ENCODE data around the gene RTN4IP1.
"Not testable (repeated sequence)": the region's sequence is repeated elsewhere in the genome, so short reads cannot be mapped to it uniquely, and the experiment has no call there.

Gene RTN4IP1

GRCh38 chr6:106627760-106628159 lies 1.5 kb downstream of the RTN4IP1 start:
- not testable (repeated sequence) for DNase-seq

DNA sequence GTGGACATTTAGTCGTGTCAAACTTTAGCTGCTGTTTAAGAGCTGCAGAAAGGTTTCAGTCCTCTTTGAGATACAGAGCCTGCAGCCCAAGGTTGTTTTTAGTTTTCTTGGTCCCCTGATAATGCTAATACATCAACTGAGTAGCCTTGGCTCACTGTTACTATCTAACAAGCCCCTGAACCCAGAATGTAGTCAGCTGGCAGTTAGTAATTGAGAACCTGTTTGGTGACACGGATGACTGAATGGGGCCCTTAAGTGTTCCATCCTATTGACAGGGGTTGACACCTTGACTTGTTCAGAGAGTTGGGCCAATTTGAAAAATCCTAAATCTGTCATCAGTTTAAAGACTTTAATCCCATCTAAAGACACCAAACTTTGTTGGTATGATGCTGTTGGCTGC lies 2.8 kb downstream of the RTN4IP1 start:
- no peak for DNase-seq

DNA sequence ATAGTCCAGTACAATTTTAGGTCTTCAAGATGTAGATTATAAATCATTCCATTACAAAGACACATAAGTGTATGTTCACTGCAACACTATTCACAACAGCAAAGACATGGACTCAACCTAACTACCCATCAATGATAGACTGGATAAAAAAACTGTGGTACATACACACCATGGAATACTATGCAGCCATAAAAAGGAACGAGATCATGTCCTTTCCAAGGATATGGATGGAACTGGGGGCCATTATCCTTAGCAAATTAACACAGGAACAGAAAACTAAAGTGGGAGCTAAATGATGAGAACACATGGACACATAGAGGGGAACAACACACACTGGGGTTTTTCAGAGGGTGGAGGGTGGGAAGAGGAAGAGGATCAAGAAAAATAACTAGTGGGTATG lies 6.3 kb downstream of the RTN4IP1 start:
- no peak for DNase-seq

DNA sequence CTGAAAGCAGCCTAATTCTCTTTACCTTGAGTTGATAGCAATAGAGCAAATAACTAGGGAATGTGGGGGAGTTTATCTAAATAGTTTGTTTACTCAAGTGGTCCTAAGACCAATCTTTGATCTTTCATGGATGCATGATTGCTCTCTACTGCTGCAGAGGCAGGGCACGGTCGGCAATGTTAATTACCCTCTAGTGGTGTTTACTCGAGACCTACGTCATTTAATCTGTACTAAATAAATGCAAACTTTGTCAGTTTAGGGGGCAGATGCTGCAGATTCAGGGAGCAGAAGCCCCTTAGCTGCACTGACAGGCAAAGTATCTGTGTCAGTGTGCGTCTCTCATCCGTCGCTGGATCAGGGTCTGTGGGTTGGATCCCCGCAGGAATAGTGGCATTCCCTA lies 6.9 kb downstream of the RTN4IP1 start:
- no peak for DNase-seq

DNA sequence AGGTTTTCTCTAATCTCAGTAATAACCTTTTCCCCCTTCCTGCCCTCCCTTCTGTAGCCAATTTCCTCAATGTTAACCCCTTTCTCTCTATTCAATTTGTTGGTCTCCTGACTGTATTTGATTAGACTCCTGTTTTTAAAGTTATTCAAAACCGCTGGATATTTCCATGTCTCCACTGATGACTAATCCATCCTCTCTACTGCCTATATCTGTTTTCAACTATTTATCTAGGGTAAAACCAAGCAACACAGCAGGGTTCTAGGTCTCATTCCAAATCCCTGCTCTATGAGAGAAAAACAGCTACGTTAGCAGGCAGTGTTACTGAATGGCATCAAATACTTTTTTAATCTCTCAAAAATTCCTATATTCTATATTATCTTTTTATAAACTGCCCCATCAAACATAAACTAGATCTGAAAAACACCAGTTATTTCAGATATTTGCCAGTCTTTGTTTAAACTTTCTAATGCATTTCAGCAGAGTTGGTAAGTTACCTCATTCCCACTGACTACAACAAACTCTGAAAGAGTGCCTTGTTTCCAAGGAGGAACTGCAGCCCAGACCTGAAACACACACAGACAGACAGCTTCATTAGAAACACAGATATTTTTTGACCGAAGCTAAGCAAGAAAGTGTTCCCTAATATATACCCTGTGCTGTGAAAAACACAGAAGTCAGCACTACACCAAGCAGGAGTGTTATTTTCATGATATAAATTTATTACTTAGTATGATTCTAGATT lies 8.2 kb downstream of the RTN4IP1 start:
- DNase-seq = no peak

GRCh38 chr6:106619223-106619622 lies 10.1 kb downstream of the RTN4IP1 start:
- DNase-seq = no peak

DNA sequence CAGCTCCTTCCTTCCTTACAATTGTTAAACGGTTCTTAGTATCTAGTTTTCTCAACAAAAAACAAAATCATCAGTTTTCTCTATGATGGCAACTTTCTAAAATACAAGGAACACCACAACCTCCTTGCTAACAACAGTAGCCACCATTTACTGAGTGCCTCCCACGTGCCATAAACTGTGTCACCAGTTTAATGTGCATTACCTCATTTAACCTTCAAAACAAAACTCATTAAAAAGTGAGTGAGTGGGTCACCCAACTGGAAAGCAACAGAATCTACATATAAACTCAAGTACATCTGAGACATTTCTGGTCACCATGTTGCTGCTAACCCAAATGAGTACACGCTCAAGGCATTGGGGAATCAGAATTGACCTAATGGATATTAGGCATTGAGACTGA lies 11.0 kb downstream of the RTN4IP1 start:
- no peak for DNase-seq

- DNase-seq = no peak
Observed at GRCh38 chr6:106617857-106618256, 11.4 kb downstream of the RTN4IP1 start.

DNA sequence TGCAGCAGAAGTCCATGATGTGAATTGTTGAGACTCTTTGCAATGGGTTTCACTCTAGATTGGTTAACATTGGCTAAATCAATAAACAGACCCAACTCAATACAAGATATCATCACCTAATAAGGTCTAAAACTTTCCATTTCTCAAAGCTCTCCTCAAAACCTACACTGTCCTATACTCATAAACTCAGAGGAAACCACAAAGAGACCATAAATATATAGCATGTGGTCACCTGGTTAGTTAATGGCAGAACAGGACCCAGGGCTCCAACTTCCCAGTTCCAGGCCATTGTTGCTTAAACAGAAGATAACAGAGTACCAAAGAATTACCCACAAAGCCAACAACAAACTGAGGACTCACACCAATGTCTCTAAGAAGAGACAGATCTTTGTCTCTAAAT lies 12.0 kb downstream of the RTN4IP1 start:
- no peak for DNase-seq

- no peak for DNase-seq
Observed at GRCh38 chr6:106614592-106615257, 14.6 kb downstream of the RTN4IP1 start.

DNA sequence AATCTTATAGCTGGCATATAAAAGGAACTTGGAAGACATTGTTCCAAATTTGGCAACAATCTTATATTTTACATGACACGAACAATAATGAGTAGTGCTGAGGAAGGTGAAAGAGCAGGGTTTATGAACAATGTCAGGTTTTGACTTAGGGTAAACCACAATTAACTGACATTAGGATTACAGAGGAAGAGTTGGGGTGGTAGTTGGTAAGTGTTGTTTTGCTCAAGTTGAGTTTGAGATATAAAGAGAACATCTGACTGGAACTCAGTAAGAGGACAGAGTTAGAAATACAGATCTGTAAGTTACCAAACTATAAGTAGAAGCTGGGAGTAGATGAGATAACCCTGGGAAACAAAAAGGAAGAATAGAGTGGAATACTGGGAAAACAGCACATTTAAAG lies 15.1 kb downstream of the RTN4IP1 start:
- DNase-seq = no peak

GRCh38 chr6:106613590-106613989 lies 15.7 kb downstream of the RTN4IP1 start:
- no peak for DNase-seq

DNA sequence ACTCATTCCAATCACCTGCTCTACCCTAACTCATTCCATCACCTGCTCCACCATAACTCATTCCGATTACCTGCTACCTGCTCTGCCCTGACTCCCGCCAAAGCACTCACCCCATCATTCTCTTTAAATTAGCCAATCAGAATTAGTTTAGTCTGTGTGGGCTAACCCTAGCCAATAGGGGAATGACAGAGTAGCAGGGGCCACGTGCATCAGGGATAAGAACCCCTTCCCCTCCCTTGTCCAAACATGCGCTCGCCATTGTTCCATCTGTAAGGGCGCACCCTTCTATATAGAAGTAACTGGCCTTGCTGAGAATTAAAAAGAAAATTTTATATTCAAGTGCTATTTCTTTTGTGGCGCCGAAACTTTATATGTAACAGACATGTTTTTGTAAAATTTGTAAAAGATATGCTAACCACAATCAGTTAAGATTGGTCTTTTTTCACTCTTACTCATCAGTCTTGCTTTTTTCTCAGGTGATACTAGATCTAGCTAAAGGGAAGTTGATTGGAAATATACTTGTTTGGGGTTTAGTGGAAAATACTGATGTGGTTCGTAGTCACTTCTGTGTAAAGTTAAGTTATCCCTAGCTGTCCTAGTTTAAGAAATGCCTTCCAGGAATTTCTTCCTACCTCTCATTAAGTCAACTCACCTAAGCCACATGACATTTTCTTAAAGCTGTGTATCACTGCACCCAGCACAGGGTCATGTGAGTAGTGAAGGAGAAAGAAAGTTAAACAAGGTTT lies 16.5 kb downstream of the RTN4IP1 start:
- DNase-seq = no peak

DNA sequence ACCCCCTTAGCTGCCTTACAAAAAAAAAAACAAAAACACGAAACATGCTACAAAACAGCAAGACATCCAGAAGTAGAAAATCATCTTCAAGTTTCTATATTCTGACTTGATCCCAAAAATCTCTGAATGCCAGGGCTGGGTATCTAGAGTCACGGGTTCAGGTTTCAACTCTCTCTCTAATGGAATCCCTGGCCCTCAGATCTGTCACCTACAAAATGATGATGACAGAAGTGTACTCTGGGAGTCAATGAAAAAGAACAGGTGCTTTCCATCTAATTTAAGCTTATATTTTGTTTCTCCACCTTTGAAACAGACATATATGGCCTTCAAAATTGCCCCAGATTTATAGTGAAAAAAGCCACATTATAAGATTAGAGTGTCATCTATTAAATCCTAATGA lies 18.3 kb downstream of the RTN4IP1 start:
- DNase-seq = no peak

- DNase-seq = no peak
Observed at GRCh38 chr6:106609699-106610098, 19.6 kb downstream of the RTN4IP1 start.

DNA sequence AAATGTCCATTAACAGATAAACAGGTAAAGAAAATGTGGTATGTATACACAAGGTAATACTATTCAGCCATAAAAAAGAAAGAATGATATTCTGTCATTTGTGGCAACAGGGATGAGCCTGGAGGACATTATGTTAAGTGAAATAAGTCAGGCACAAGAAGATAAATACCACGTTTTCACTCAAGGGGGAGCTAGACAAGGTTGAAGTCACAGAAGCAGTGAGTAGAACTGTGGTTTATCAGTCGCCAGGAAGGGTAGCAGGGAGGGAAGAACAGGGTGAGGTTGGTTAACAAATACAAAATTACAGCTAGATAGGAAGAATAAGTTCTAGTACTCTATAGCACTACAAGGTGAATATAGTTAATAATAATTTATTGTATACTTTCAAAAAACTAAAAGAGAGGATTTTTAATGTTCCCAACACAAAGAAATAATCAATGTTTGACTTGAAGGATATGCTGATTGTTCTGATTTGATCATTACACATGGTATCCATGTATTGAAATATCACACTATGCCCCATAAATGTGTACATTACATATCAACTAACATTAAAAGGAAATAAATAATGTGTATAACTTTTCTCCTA lies 21.1 kb downstream of the RTN4IP1 start:
- DNase-seq = peak in 2 of 6 experiments; percentile 35

DNA sequence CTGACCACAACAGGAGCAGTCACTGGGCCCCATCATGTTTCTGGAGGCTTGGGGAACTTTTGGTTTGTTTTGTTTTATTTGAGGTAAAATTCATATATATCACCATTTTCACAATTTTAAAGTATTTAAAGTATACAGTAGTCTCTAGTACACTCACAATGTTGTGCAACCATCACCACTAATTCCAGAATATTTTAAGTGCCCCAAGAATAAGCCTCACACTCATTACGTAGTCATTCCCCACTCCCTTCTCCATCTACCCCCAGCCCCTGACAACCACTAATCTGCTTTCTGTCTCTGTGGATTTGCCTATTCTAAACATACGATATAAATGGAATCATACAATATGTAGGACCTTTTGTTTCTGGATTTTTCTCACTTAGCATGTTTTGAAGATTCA lies 29.0 kb downstream of the RTN4IP1 start:
- no peak for DNase-seq

DNA sequence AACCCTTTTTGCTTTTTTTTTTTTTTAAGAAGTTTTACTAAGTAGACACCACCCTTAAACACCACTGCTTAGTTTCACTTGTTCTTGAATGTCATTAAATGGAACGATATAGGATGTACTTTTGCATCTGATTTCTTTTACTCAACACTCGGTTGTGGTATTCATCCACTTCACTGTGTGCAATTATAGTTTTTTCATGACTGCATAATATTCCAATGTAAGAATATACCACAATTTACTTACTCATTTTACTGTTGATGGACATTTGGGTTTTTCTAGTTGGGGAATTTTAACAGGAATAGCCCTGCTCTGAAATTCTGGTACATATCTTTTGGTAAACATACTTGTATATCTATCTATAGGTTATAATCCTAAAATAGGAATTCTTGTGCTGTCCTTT lies 29.9 kb downstream of the RTN4IP1 start:
- DNase-seq = no peak

GRCh38 chr6:106591111-106591825 lies 38.0 kb downstream of the RTN4IP1 start:
- DNase-seq = no peak

GRCh38 chr6:106588937-106589336 lies 40.4 kb downstream of the RTN4IP1 start:
- not testable (repeated sequence) for DNase-seq

GRCh38 chr6:106586815-106587415 lies 42.4 kb downstream of the RTN4IP1 start:
- DNase-seq = no peak

- no peak for DNase-seq
Observed at GRCh38 chr6:106581468-106581867, 47.8 kb downstream of the RTN4IP1 start.

Measured in stimulated activated naive CD4-positive, alpha-beta T cell (primary cell).